ENCODE results near the gene FADS2. TPM values are rescaled to one million over a fixed set of nuclear protein-coding genes. Genes with fewer than 3 reads are reported as not detected.
A peak's percentile ranks its signal among the peaks of the same experiment; 100 is the strongest.

Gene FADS2
- total RNA-seq, 1 experiment from 2014 or later = 423 TPM

DNA sequence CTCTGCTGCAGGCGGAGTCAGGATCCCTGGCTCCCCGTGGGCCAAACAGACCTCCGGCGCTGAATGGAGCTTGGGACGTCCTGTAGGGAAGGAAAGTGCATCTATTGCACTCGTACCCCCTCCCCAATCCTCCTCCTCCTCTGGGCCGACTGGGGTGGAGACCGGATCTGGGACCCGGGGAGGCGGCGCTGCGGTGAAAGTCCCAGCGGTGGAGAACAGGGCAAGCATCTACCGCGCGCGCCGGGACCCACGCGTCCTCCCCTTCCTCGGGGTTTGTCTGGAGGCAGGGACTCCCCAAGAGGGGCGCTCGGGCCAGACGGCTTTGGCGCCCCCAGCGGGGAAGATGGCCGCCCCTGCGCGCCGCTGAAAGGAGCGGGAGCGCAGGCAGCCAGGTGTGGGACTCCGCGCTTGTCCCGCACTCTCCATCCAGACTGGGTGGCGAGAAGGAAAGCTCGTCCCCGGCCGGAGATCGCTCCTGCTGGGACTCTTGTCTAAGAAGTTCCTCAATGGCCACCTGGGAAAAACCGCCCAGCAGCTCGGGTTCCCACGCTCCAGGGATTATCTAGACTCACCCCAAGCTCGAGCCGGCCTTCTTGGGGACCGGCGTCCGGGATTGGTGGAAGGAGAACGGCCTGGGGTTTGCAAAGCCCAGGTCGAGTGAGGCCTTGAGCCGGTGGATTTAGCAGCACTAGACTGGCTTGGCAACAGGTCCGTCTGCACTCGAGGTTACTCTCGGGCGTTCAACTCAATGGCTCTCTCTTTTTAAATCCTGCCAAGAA lies 718 bp downstream of the FADS2 start (continued):
- TF ChIP-seq E2F1 (CRISPR knock-in tag; IDR thresholded peaks at IDR 0.05) (no peak), SMAD4 (CRISPR knock-in tag; IDR thresholded peaks at IDR 0.05) (no peak), USF1 (CRISPR knock-in tag; IDR thresholded peaks at IDR 0.05) (0 out of 2 replicates have a peak, but pooled peaks have one; percentile 2), TEAD1 (CRISPR knock-in tag; IDR thresholded peaks at IDR 0.05) (no peak), NFATC4 (CRISPR knock-in tag; IDR thresholded peaks at IDR 0.05) (no peak), ARID4B (CRISPR knock-in tag; IDR thresholded peaks at IDR 0.05; ENCODE audit: borderline replicate concordance) (peak; percentile 57; the same call in 1 of the 2 replicates), MYBL2 (CRISPR knock-in tag; IDR thresholded peaks at IDR 0.05) (peak; percentile 70; the same call in 1 of the 2 replicates)
- TF ChIP-seq, protein P1, sequence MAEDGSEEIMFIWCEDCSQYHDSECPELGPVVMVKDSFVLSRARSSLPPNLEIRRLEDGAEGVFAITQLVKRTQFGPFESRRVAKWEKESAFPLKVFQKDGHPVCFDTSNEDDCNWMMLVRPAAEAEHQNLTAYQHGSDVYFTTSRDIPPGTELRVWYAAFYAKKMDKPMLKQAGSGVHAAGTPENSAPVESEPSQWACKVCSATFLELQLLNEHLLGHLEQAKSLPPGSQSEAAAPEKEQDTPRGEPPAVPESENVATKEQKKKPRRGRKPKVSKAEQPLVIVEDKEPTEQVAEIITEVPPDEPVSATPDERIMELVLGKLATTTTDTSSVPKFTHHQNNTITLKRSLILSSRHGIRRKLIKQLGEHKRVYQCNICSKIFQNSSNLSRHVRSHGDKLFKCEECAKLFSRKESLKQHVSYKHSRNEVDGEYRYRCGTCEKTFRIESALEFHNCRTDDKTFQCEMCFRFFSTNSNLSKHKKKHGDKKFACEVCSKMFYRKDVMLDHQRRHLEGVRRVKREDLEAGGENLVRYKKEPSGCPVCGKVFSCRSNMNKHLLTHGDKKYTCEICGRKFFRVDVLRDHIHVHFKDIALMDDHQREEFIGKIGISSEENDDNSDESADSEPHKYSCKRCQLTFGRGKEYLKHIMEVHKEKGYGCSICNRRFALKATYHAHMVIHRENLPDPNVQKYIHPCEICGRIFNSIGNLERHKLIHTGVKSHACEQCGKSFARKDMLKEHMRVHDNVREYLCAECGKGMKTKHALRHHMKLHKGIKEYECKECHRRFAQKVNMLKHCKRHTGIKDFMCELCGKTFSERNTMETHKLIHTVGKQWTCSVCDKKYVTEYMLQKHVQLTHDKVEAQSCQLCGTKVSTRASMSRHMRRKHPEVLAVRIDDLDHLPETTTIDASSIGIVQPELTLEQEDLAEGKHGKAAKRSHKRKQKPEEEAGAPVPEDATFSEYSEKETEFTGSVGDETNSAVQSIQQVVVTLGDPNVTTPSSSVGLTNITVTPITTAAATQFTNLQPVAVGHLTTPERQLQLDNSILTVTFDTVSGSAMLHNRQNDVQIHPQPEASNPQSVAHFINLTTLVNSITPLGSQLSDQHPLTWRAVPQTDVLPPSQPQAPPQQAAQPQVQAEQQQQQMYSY (CRISPR knock-in tag; IDR thresholded peaks at IDR 0.05) = no peak

- peak overlapping the region; percentile 73 for H3K27ac Mint-ChIP-seq
- TF ChIP-seq CREM (CRISPR knock-in tag; IDR thresholded peaks at IDR 0.05) (no peak), EMX1 (CRISPR knock-in tag; IDR thresholded peaks at IDR 0.05) (no peak), ZNF232 (CRISPR knock-in tag; IDR thresholded peaks at IDR 0.05) (no peak)
- H3K9me3 Mint-ChIP-seq = no peaks in the 10 kb centered on the region
- no peaks in the 10 kb centered on the region for H3K36me3 Mint-ChIP-seq
- H3K4me1 Mint-ChIP-seq = peaks cover 67% of the 10 kb centered on the region
- no peak for ATAC-seq
- peak overlapping the region; percentile 85 for H3K4me3 Mint-ChIP-seq
- ChIA-PET POLR2A (interaction anchor here (0.9 to 6.5 kb wide), 4 partner anchors 14 to 125 kb away, joined by 3 to 66 read pairs (median 4); partner anchors contain the start of genes FADS1, FEN1 and TMEM258), CTCF (interaction anchor here (1.1 to 4.7 kb wide), 5 partner anchors 12 to 118 kb away, joined by 3 to 40 read pairs (median 8); partner anchors contain the start of gene FADS1)
- DNase-seq (ENCODE audit: low spot score) = no peak
- no peaks in the 10 kb centered on the region for H3K27me3 Mint-ChIP-seq (ENCODE audit: low read depth)
Observed at GRCh38 chr11:61829806-61830205, 1.7 kb downstream of the FADS2 start.

Measured in WTC11 (cell line).